Neural cell (in vitro differentiated cells): ENCODE data around the gene HS3ST3B1.

Experiments used
- EP300 ChIP-seq: fragments of 450-650 bp; conservative IDR thresholded peaks from 2 replicates; pipeline ENCODE4 v1.6.1; 2014; ENCODE audit warnings: antibody characterized with exemption, mild to moderate bottlenecking, moderate library complexity; ENCODE audit not compliant: poor library complexity, severe bottlenecking
- EZH2 ChIP-seq: fragments of 200-600, 300-800 bp; shearing (Covaris generic), sonication (generic); IDR thresholded peaks from 2 replicates; pipeline ENCODE4 v1.6.1; 2014; ENCODE audit warnings: antibody characterized with exemption, low read length, borderline replicate concordance, mild to moderate bottlenecking; ENCODE audit not compliant: insufficient read depth, poor library complexity, severe bottlenecking
- POLR2AphosphoS5 ChIP-seq: IDR thresholded peaks from 2 replicates; pipeline ENCODE4 v1.6.1; 2012
- RAD21 ChIP-seq: fragments of 450-650 bp; conservative IDR thresholded peaks from 2 replicates; pipeline ENCODE4 v1.6.1; 2014; ENCODE audit warnings: antibody characterized with exemption, mild to moderate bottlenecking, moderate library complexity
- REST ChIP-seq: IDR thresholded peaks from 2 replicates; pipeline ENCODE4 v1.6.1; 2012; ENCODE audit warnings: borderline replicate concordance
- TAF1 ChIP-seq: IDR thresholded peaks from 2 replicates; pipeline ENCODE4 v1.6.1; 2012; ENCODE audit warnings: low read depth
- TF ChIP-seq, protein P1 (sequence below): fragments of 450-650 bp; IDR thresholded peaks from 2 replicates; pipeline ENCODE4 v1.5.1; 2014; ENCODE audit warnings: antibody characterized with exemption, mild to moderate bottlenecking, moderate library complexity; ENCODE audit not compliant: poor library complexity, severe bottlenecking

- TF ChIP-seq, protein P1, sequence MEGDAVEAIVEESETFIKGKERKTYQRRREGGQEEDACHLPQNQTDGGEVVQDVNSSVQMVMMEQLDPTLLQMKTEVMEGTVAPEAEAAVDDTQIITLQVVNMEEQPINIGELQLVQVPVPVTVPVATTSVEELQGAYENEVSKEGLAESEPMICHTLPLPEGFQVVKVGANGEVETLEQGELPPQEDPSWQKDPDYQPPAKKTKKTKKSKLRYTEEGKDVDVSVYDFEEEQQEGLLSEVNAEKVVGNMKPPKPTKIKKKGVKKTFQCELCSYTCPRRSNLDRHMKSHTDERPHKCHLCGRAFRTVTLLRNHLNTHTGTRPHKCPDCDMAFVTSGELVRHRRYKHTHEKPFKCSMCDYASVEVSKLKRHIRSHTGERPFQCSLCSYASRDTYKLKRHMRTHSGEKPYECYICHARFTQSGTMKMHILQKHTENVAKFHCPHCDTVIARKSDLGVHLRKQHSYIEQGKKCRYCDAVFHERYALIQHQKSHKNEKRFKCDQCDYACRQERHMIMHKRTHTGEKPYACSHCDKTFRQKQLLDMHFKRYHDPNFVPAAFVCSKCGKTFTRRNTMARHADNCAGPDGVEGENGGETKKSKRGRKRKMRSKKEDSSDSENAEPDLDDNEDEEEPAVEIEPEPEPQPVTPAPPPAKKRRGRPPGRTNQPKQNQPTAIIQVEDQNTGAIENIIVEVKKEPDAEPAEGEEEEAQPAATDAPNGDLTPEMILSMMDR, result no peak
- TF ChIP-seq TAF1 (no peak), EZH2 (no peak), RAD21 (no peak), REST (no peak), POLR2AphosphoS5 (no peak), EP300 (no peak)
These were observed 65.3 kb downstream of the HS3ST3B1 start for GRCh38 chr17:14366199-14366598.
